Renal pelvis (tissue), 12 donors: Measurements from ENCODE around the gene SH3BGRL. TPM values are rescaled to one million over a fixed set of nuclear protein-coding genes. Genes with fewer than 3 reads are reported as not detected.

Experiments
- DNase-seq: peaks from one replicate; pipeline ENCODE4 v3.0.0-alpha.2; 2013
- long read RNA-seq, 16 experiments: transcript quantifications; one replicate each; lab custom pipeline, GENCODE V29; 2026
- polyA plus RNA-seq, 3 donors: library from polyadenylated mRNA; unstranded; fragments of 120-200 nt; gene quantifications; one replicate each; pipeline ENCODE4 v1.2.1, GENCODE V29; 2013; ENCODE audit not compliant: insufficient read length in 3 of 3

The SH3BGRL gene
- 100 to 1,000 TPM; 161 to 197 (median 166) TPM for polyA plus RNA-seq
- long read RNA-seq, donor 1, transcript SH3BGRL-201 (4 exons, 1,923 nt): major isoform, 103 of 156 reads
- long read RNA-seq, donor 1, partial matches to known transcripts: 52 of 156 reads
- long read RNA-seq, donor 1, other reads (novel, unspliced or antisense): 0 of 156 reads
- long read RNA-seq, donor 2, transcript SH3BGRL-201 (4 exons, 1,923 nt): major isoform, 120 of 132 reads
- long read RNA-seq, donor 2, partial matches to known transcripts: 12 of 132 reads
- long read RNA-seq, donor 2, other reads (novel, unspliced or antisense): 0 of 132 reads
- long read RNA-seq, donor 3, transcript SH3BGRL-201 (4 exons, 1,923 nt): major isoform, 132 of 208 reads
- long read RNA-seq, donor 3, partial matches to known transcripts: 76 of 208 reads
- long read RNA-seq, donor 3, other reads (novel, unspliced or antisense): 0 of 208 reads
- long read RNA-seq, donor 4, transcript SH3BGRL-201 (4 exons, 1,923 nt): major isoform, 112 of 164 reads
- long read RNA-seq, donor 4, partial matches to known transcripts: 51 of 164 reads
- long read RNA-seq, donor 4, other reads (novel, unspliced or antisense): 0 of 164 reads
- long read RNA-seq, donor 5, transcript SH3BGRL-201 (4 exons, 1,923 nt): major isoform, 74 of 74 reads
- long read RNA-seq, donor 5, partial matches to known transcripts: 0 of 74 reads
- long read RNA-seq, donor 5, other reads (novel, unspliced or antisense): 0 of 74 reads
- long read RNA-seq, donor 6, transcript SH3BGRL-201 (4 exons, 1,923 nt): major isoform, 79 of 85 reads
- long read RNA-seq, donor 6, partial matches to known transcripts: 5 of 85 reads
- long read RNA-seq, donor 6, other reads (novel, unspliced or antisense): 0 of 85 reads
- long read RNA-seq, donor 7, transcript SH3BGRL-201 (4 exons, 1,923 nt): major isoform, 132 of 138 reads
- long read RNA-seq, donor 7, partial matches to known transcripts: 6 of 138 reads
- long read RNA-seq, donor 7, other reads (novel, unspliced or antisense): 0 of 138 reads
- long read RNA-seq, donor 8, transcript SH3BGRL-201 (4 exons, 1,923 nt): major isoform, 90 of 91 reads
- long read RNA-seq, donor 8, partial matches to known transcripts: 0 of 91 reads
- long read RNA-seq, donor 8, other reads (novel, unspliced or antisense): 0 of 91 reads
- long read RNA-seq, donor 9, transcript SH3BGRL-201 (4 exons, 1,923 nt): major isoform, 160 of 229 reads
- long read RNA-seq, donor 9, partial matches to known transcripts: 69 of 229 reads
- long read RNA-seq, donor 9, other reads (novel, unspliced or antisense): 0 of 229 reads
- long read RNA-seq, donor 10, transcript SH3BGRL-201 (4 exons, 1,923 nt): major isoform, 84 of 90 reads
- long read RNA-seq, donor 10, partial matches to known transcripts: 5 of 90 reads
- long read RNA-seq, donor 10, other reads (novel, unspliced or antisense): 0 of 90 reads
- long read RNA-seq, donor 11, transcript SH3BGRL-201 (4 exons, 1,923 nt): major isoform, 91 of 137 reads
- long read RNA-seq, donor 11, partial matches to known transcripts: 46 of 137 reads
- long read RNA-seq, donor 11, other reads (novel, unspliced or antisense): 0 of 137 reads
- long read RNA-seq, donor 12, transcript SH3BGRL-201 (4 exons, 1,923 nt): major isoform, 112 of 120 reads
- long read RNA-seq, donor 12, partial matches to known transcripts: 8 of 120 reads
- long read RNA-seq, donor 12, other reads (novel, unspliced or antisense): 0 of 120 reads
- long read RNA-seq, donor 13, transcript SH3BGRL-201 (4 exons, 1,923 nt): major isoform, 62 of 62 reads
- long read RNA-seq, donor 13, partial matches to known transcripts: 0 of 62 reads
- long read RNA-seq, donor 13, other reads (novel, unspliced or antisense): 0 of 62 reads
- long read RNA-seq, donor 14, transcript SH3BGRL-201 (4 exons, 1,923 nt): major isoform, 161 of 253 reads
- long read RNA-seq, donor 14, partial matches to known transcripts: 92 of 253 reads
- long read RNA-seq, donor 14, other reads (novel, unspliced or antisense): 0 of 253 reads
- long read RNA-seq, donor 15, transcript SH3BGRL-201 (4 exons, 1,923 nt): major isoform, 150 of 164 reads
- long read RNA-seq, donor 15, partial matches to known transcripts: 12 of 164 reads
- long read RNA-seq, donor 15, other reads (novel, unspliced or antisense): 0 of 164 reads
- long read RNA-seq, donor 16, transcript SH3BGRL-201 (4 exons, 1,923 nt): major isoform, 162 of 189 reads
- long read RNA-seq, donor 16, partial matches to known transcripts: 27 of 189 reads
- long read RNA-seq, donor 16, other reads (novel, unspliced or antisense): 0 of 189 reads

DNA sequence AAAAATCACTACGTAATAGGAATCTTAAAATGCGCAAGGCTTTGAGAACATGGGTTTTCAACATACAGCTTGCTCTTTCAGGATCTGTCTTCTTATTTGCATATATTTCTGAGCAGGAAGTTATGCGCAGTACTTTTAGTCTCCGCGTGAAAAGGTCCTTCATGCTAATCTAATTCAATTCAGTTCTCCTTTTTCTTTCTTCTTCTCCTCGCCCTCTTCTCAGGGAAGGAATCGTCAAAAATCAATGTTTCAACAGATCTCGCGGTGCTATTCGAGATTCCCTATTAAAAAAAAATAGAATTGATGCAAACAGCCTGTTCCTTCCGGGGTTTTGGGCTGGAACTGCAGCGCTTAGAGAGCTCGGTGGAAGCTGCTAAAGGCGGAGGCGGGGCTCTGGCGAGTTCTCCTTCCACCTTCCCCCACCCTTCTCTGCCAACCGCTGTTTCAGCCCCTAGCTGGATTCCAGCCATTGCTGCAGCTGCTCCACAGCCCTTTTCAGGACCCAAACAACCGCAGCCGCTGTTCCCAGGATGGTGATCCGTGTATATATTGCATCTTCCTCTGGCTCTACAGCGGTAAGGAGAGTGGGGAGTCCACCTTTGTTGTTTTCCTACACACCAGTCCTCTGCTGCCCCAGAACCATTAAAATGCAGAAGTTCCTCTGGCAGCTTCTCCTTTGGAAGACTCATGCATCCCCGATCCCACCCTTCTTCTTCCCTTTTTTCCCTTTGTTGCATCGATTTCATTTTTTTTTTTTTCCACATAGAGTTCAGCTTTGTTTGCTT lies at the start of gene SH3BGRL, which contains the start of gene HMGN5:
Gene SH3BGRL, plus strand, starts transcription at position 432 of the 785 bp plus-strand sequence. Its CDS starts 99 bp downstream, at position 531.
Gene HMGN5, minus strand, starts transcription at position 243 of the 785 bp plus-strand sequence. CDS start 80,364 bp downstream, outside the sequence.
- peak; percentile 85 for DNase-seq

DNA sequence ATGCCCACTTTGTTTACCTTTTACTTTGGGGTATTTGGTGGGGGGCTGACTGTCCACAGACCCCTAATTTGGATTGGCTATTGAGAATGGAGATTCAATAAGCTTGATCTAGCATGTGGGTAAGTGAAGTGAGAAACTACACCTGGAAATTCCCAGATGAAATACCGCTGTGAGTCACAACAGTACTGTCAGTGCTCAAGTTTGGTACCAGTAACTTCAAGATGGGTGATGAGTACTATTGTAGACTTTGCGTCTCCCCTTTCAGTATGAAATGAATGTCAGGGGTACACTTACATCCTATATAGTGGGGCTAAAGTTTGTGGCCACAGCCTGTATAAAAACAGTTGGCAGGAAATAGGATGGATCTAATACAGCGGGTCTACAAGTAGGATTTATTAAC lies 33.5 kb upstream of the SH3BGRL start:
- no peak for DNase-seq

DNA sequence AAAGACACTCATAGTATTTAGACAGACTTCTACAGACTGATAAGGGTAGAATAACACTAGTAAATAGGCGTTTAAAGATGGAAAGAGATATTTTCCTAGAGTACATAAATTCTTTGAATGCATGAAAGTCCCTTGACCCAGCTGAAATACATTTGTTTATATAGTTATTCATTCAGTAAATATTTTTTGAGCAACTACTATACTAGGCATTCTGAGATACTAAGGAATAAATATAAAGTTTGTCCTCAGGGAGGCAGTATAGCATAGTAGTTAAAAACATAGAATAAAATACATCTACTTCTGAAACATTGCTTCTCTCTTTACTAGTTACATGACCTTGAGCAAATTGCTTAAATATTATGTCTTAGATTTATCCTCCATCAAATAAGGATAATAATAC lies 27.6 kb upstream of the SH3BGRL start:
- DNase-seq: peak; percentile 14

DNA sequence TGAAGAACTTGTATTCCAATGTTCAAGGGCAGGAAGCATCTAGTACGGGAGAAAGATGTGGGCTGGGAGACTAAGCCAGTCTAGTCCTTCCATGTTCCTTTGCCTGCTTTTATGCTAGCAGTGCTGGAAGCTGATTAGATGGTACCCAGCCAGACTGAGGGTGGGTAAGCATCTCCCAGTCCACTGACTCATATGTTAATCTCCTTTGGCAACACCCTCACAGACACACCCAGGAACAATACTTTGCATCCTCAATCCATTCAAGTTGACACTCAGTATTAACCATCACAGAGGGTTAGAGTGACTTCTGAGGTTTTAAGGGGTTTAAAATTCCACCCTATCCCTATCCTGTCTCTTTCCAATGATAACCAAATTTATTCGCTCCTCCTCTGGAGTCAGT lies 6.6 kb upstream of the SH3BGRL start:
- no peak for DNase-seq

DNA sequence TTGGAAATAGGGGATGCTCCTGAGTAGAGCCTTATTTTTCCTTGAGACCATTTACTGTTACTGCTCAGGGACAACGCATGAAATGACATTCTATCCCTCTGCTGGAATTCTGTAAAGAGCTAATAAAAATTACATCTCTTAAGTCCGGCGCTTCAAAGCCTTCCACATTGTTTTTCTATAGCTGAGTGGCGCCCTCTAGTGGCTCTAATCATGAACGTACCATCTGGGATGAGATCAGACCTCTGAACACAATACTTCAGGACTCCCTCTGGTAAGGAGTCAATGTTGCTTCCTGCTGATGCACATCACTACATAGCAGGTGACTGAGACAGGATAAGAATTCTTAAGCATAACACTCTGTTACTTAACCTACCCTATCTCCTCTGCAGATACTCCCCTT lies 6.2 kb upstream of the SH3BGRL start:
- DNase-seq: peak; percentile 35

DNA sequence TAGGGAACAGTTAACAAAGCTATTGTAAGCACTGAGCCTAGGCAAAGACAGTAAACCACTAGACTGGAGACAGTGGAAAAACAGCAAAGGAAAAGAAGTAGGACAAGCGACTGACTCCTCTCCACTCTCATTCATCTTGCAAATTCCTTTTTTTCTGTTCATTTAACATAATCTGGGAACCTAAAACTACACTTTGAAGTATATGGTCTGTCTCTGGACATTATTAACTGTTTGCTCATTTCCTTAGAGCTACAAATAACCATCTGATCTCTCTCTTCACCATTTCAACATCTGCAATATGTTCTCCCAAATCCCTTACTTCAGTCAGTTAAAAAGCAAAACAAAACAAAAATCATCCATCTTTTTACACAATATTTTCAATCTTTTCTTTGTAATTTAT lies 831 bp upstream of the SH3BGRL start:
- DNase-seq: no peak

DNA sequence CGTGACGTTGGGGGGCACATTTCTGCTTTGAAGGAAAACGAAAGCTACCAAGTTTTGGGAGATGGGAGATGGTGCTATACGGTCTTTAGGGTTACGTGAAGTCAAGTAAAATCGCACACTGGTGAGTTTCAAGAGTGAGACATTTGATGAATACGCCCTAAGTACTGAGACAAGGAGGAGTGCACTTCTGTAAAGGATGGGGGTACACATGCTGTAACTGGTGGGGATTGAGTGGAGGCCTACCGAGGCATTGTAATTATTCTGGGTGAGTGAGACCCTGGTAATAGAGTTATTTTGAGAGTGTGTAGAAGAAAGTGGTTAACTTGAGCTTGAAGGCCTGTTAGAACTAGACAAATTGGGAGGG lies 536 bp downstream of the SH3BGRL start:
- no peak for DNase-seq

DNA sequence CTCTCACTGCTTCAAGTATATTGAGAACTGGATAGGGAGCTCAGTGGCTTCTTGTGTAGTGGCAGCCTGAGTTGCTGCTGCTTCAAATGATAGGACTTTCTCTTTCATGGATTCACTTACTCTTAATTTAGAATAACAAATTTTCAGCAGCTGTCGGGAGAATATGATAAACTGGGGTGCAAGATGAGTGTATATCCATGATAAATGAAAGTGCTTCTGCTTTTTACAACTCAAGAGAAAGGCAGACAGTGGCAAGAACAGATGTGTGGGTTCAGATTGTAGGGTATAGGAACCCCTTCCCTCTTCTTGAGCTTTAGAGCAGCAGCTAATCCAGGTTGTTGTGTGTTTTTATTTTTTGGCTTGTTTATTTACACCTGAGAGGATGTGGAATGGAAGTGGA lies 1.0 kb downstream of the SH3BGRL start:
- no peak for DNase-seq

DNA sequence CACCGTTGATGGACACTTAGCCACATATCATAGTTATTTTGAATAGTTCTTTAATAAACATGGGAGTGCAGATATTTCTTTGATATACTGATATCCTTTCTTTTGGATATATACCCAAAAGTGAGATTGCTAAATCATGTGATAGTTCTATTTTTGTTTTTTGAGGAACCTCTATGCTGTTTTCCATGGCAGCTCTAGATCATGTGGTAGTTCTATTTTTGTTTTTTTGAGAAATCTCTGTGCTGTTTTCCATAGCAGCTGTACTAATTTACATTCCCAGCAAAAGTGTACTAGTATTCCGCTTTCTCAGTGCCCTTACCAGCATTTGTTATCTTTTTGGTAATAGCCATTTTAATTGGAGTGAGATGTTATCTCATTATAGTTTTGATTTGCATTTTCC lies 3.6 kb downstream of the SH3BGRL start:
- no peak for DNase-seq

DNA sequence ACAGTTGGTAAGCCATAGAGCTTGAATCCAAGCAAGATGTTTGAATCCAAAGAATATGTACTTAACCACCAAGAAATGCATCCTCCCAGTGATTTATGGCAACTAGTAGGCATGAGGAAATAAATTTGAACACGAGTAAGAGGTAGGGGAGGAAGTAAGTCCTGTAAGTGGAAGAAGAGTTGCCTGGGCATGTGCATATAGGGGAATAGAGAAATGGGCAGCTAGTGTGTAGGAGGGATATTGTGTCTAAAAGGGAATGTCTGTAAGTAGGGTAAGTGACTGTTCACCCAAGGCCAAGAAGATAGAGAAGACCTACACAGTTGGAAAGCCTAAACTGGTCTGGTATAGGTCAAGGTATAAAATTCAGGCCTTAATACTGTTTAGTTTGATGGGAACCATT lies 4.6 kb downstream of the SH3BGRL start:
- DNase-seq: no peak

DNA sequence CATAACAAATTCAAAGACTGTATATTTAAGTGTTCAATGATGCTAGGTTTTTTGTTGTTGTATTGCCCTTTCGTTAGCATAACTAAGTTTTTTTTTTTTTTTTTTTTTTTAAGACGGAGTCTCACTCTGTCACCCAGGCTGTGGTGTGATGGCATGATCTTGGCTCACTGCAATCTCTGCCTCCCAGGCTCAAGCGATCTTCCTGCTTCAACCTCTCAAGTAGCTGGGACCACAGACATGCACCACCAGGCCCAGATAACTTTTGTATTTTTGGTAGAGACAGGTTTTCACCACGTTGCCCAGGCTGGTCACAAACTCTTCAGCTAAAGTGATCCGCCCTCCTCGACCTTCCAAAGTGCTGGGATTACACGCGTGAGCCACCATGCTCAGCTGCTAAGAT lies 7.0 kb downstream of the SH3BGRL start:
- DNase-seq: no peak

DNA sequence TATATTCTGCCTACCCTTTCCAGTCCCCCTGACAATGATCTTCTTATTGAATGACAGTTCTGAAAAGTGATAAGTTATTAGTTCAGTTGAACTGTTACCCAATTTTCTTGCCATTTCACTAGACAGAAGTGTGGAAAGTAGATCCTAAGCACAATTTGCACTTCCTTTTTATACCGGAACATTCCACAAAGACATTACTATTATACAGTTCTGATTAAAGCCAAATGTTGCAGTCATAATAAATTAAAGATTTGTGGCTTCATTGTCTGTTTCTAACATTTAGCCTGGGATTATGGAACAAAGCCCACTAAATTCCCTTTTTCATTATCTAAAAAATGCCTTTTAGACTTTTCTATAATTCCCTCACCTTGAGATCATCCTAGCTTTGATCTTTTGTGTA lies 13.8 kb downstream of the SH3BGRL start:
- no peak for DNase-seq

DNA sequence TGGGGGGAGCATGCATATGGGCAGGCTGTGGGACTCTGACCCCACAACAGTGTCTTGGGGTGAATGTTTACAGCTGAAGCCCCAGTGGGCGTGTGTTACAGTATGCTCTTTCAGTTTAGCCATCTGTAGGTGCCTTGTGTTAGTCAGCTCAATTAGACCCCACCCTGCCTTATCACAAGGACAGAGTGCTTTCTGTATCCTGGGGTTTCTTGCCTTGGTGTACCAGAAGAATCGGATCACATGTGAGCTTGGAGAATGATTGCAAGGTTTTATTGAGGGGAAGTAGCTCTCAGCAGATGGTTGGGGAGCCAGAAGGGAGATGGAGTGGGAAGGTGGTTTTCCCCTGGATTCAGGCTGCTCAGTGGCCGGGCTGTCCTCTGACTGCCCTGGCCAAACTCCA lies 27.3 kb downstream of the SH3BGRL start:
- DNase-seq: no peak

DNA sequence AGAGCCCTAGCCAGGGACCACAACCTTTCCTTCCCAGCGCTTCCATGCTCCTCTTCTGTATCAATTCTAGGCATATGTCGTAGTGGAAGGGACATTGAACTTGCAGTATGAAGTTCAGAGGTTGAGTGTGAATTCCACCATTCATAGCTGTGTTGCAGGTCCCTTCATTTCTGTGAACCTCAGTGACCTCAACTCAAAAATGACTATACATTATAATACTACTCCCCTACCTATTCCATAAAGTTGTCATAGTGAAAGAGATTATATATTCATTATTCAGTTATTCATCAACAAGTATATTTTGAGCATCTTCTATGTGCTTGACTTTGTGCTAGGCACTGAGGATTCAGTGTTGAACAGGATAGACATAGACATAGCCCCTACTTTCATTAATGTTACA lies 28.0 kb downstream of the SH3BGRL start:
- no peak for DNase-seq

DNA sequence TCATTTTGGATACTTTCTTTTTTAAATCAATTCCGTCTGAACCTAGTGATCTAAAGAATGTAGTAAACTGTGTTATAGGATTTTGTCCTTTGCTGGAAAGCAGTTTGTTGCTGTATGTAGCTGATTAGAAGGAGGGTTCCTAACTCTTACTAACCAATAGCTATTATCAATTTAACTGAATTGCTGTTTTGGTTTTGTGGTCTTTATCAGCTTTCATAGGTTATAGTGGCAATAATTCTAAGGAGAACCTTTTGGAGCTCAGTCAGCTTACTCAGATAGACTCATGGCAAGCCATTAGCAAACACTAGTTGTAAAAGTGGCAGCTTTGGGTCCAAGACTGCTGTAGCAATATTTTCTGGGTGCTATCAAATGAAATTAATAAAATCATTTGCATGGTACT lies 29.6 kb downstream of the SH3BGRL start:
- no peak for DNase-seq

DNA sequence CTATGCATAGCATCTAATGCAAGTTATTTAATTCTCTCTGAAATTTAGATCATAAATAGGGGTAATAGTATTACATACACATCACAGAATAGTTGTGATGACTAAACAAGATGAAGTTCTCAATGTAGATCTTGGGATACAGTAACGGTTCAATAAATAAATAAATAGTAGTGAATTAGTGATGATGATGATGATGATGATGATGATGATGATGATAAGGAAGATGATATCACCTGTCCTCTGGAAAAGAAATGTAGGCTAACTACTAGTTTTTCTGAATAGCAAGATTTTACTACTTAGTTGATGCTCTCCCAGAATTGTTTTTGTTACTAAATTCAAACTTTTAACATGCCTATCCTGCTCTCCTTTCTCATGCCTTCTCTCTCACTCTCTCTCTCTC lies 30.3 kb downstream of the SH3BGRL start:
- DNase-seq: no peak

DNA sequence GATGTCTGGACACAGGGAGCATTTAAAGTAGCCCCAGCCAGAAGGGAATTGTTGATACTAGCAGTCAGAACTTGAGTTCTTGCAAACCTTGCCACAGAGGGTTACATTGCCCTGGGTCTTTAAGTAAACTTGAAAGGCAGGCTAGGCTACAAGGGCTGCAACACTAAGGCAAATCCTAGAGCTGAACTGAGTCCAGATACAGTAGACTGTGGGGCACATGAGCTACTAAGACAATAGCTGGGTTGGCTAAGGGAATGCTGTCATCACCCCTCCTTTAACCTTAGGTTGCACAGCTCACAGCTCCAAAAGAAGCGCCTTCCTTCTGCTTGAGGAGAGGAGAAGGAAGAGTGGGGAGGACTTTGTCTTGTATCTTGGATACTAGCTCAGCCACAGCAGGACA lies 35.6 kb downstream of the SH3BGRL start:
- DNase-seq: no peak

DNA sequence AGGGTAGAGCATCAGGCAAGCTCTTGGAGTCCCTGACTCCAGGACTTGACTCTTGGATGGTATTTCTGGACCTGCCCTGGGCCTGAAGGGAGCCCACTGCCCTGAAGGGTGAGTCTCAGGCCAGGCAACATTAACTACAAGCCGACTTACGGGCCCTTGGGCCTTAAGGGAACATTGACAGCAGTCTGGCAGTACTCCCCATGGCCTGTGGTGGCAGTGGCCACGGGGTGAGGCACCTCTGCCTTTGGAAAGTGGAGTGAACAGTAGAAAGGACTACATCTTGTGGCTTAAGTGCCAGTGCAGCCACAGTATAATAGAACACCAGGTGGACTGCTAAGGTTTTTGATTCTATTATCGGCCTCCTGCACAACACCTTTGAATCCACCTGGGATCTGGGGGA lies 36.3 kb downstream of the SH3BGRL start:
- no peak for DNase-seq
